Mesendoderm (in vitro differentiated cells): ENCODE data around the gene MUC5B.

ENCODE experiments used
- DNase-seq: peaks from one replicate; pipeline ENCODE4 v3.0.0; 2013
- H2AK5ac ChIP-seq: 2 replicates; pipeline ENCODE4 v1.6.1; 2013; ENCODE audit warnings: low read length, inconsistent platforms
- H2BK120ac ChIP-seq: 2 replicates; pipeline ENCODE4 v1.6.1; 2013; ENCODE audit warnings: low read depth, mild to moderate bottlenecking, low read length, moderate library complexity, mixed read lengths
- H2BK15ac ChIP-seq: replicated peaks from 2 replicates; pipeline ENCODE4 v1.6.1; 2013; ENCODE audit warnings: low read depth, mild to moderate bottlenecking, moderate library complexity
- H2BK5ac ChIP-seq: 2 replicates; pipeline ENCODE4 v1.6.1; 2013; ENCODE audit warnings: low read length, inconsistent platforms
- H3K18ac ChIP-seq: 2 replicates; pipeline ENCODE4 v1.6.1; 2013; ENCODE audit warnings: mild to moderate bottlenecking, low read length, mixed read lengths
- H3K23ac ChIP-seq: one replicate; pipeline ENCODE4 v1.6.1; 2013; ENCODE audit warnings: low read length
- H3K27ac ChIP-seq: 2 replicates; pipeline ENCODE4 v1.5.1; 2013; ENCODE audit warnings: low read depth, mild to moderate bottlenecking, inconsistent platforms, low read length, moderate library complexity
- H3K27me3 ChIP-seq: 2 replicates; pipeline ENCODE4 v1.6.1; 2013; ENCODE audit warnings: low read length, control low read depth, mild to moderate bottlenecking, inconsistent platforms; ENCODE audit not compliant: insufficient read depth, poor library complexity
- H3K36me3 ChIP-seq: 2 replicates; pipeline ENCODE4 v1.6.1; 2013; ENCODE audit warnings: low read length, inconsistent platforms; ENCODE audit not compliant: control insufficient read depth, insufficient read depth
- H3K4ac ChIP-seq: one replicate; pipeline ENCODE4 v1.6.1; 2013; ENCODE audit warnings: low read depth, mild to moderate bottlenecking, low read length, moderate library complexity
- H3K4me1 ChIP-seq: 2 replicates; pipeline ENCODE4 v1.6.1; 2013; ENCODE audit warnings: low read depth, low read length, inconsistent platforms; ENCODE audit not compliant: control insufficient read depth
- H3K4me2 ChIP-seq: 2 replicates; pipeline ENCODE4 v1.6.1; 2013; ENCODE audit warnings: low read length
- H3K4me3 ChIP-seq: 2 replicates; pipeline ENCODE4 v1.5.1; 2013; ENCODE audit warnings: mild to moderate bottlenecking, low read length
- H3K56ac ChIP-seq: one replicate; pipeline ENCODE4 v1.6.1; 2013; ENCODE audit warnings: low read length
- H3K79me1 ChIP-seq: 2 replicates; pipeline ENCODE4 v1.6.1; 2013; ENCODE audit warnings: low read length, inconsistent platforms
- H3K79me2 ChIP-seq: 2 replicates; pipeline ENCODE4 v1.6.1; 2013; ENCODE audit warnings: mild to moderate bottlenecking, low read length; ENCODE audit not compliant: control insufficient read depth, insufficient read depth
- H3K9ac ChIP-seq: 2 replicates; pipeline ENCODE4 v1.6.1; 2013; ENCODE audit warnings: low read length, inconsistent platforms
- H4K5ac ChIP-seq: one replicate; pipeline ENCODE4 v1.6.1; 2013; ENCODE audit warnings: low read length
- H4K8ac ChIP-seq: one replicate; pipeline ENCODE4 v1.6.1; 2013; ENCODE audit warnings: low read depth, mild to moderate bottlenecking, control low read depth, low read length, moderate library complexity
- WGBS: extraction: QIAGEN DNeasy Blood & Tissue Kit; methylation state at CpG from one replicate; pipeline ENCODE4 v1.1.7; 2013; ENCODE audit warnings: low lambda C conversion rate, missing lambda C conversion rate; ENCODE audit not compliant: insufficient coverage; ENCODE audit errors: extremely low coverage; 5-methylcytosine and 5-hydroxymethylcytosine counted together

The MUC5B gene

GRCh38 chr11:1292644-1293618 lies 70.1 kb downstream of the MUC5B start:
- H3K4me3 ChIP-seq: no peak overlapping the region
- H3K79me1 ChIP-seq: peaks cover 17% of the 10 kb centered on the region
- H3K18ac ChIP-seq: no peak overlapping the region
- no peak overlapping the region for H2AK5ac ChIP-seq
- no peak for DNase-seq
- H3K9ac ChIP-seq: no peak overlapping the region
- H2BK120ac ChIP-seq: no peak overlapping the region
- no peaks in the 10 kb centered on the region for H3K36me3 ChIP-seq
- WGBS: no CpG with 5 or more reads among the region's 43 CpGs
- H3K23ac ChIP-seq: no peak overlapping the region
- no peak overlapping the region for H3K56ac ChIP-seq
- H3K27me3 ChIP-seq: no peaks in the 10 kb centered on the region
- no peak overlapping the region for H3K27ac ChIP-seq
- H3K4ac ChIP-seq: no peak overlapping the region
- H3K4me1 ChIP-seq: no peaks in the 10 kb centered on the region
- H3K4me2 ChIP-seq: no peak overlapping the region
- no peak overlapping the region for H4K5ac ChIP-seq
- H3K79me2 ChIP-seq: peaks cover 6% of the 10 kb centered on the region
- H4K8ac ChIP-seq: no peak overlapping the region
- H2BK15ac ChIP-seq: no peak overlapping the region
- H2BK5ac ChIP-seq: no peak overlapping the region

GRCh38 chr11:1293619-1294015 lies 70.8 kb downstream of the MUC5B start:
- Histone ChIP-seq H3K79me1 (peaks cover 19% of the 10 kb centered on the region), H4K8ac (no peak overlapping the region), H3K18ac (no peak overlapping the region), H3K4me2 (no peak overlapping the region), H3K27ac (no peak overlapping the region), H3K79me2 (peaks cover 7% of the 10 kb centered on the region), H3K27me3 (no peaks in the 10 kb centered on the region), H2BK120ac (no peak overlapping the region), H4K5ac (no peak overlapping the region), H3K56ac (no peak overlapping the region), H3K23ac (no peak overlapping the region), H2AK5ac (no peak overlapping the region), H3K4ac (no peak overlapping the region), H3K9ac (no peak overlapping the region), H3K4me3 (no peak overlapping the region), H2BK15ac (no peak overlapping the region), H2BK5ac (no peak overlapping the region), H3K4me1 (no peaks in the 10 kb centered on the region), H3K36me3 (no peaks in the 10 kb centered on the region)
- WGBS: no CpG with 5 or more reads among the region's 13 CpGs
- no peak for DNase-seq

- Histone ChIP-seq H2AK5ac (no peak overlapping the region), H3K4me3 (no peak overlapping the region), H3K23ac (no peak overlapping the region), H2BK5ac (no peak overlapping the region), H3K27ac (no peak overlapping the region), H3K79me1 (peaks cover 25% of the 10 kb centered on the region), H3K56ac (no peak overlapping the region), H2BK120ac (no peak overlapping the region), H4K5ac (no peak overlapping the region), H3K4ac (no peak overlapping the region), H3K18ac (no peak overlapping the region), H4K8ac (no peak overlapping the region), H3K4me1 (no peaks in the 10 kb centered on the region), H3K27me3 (no peaks in the 10 kb centered on the region), H2BK15ac (no peak overlapping the region), H3K36me3 (no peaks in the 10 kb centered on the region), H3K4me2 (no peak overlapping the region), H3K79me2 (peaks cover 12% of the 10 kb centered on the region), H3K9ac (no peak overlapping the region)
- no CpG with 5 or more reads among the region's 22 CpGs for WGBS
- no peak for DNase-seq
Measured at GRCh38 chr11:1295086-1295485, 72.2 kb downstream of the MUC5B start.

- WGBS: no CpG with 5 or more reads among the region's 23 CpGs
Measured at GRCh38 chr11:1295591-1295990, 72.7 kb downstream of the MUC5B start.

GRCh38 chr11:1296287-1296686 lies 73.4 kb downstream of the MUC5B start:
- Histone ChIP-seq H3K27me3 (no peaks in the 10 kb centered on the region), H3K4me2 (no peak overlapping the region), H2BK15ac (no peak overlapping the region), H3K4me1 (no peaks in the 10 kb centered on the region), H3K9ac (no peak overlapping the region), H4K8ac (no peak overlapping the region), H4K5ac (no peak overlapping the region), H3K4ac (no peak overlapping the region), H3K23ac (no peak overlapping the region), H3K79me2 (peaks cover 17% of the 10 kb centered on the region), H3K79me1 (peaks cover 24% of the 10 kb centered on the region), H3K4me3 (no peak overlapping the region), H3K36me3 (no peaks in the 10 kb centered on the region), H2BK120ac (no peak overlapping the region), H3K27ac (no peak overlapping the region), H3K56ac (no peak overlapping the region), H2AK5ac (no peak overlapping the region), H3K18ac (no peak overlapping the region), H2BK5ac (no peak overlapping the region)
- no peak for DNase-seq
- no CpG with 5 or more reads among the region's 9 CpGs for WGBS

More at GRCh38 chr11:1295591-1295990, 72.7 kb downstream of the MUC5B start:
- H3K4me3 ChIP-seq: no peak overlapping the region
- H3K36me3 ChIP-seq: no peaks in the 10 kb centered on the region
- H3K9ac ChIP-seq: no peak overlapping the region
- H2BK5ac ChIP-seq: no peak overlapping the region
- no peak overlapping the region for H3K4me2 ChIP-seq
- H3K27me3 ChIP-seq: no peaks in the 10 kb centered on the region
- H2BK120ac ChIP-seq: no peak overlapping the region
- H2AK5ac ChIP-seq: no peak overlapping the region
- no peak overlapping the region for H2BK15ac ChIP-seq
- H3K79me2 ChIP-seq: peaks cover 12% of the 10 kb centered on the region
- no peak overlapping the region for H3K23ac ChIP-seq
- H3K4me1 ChIP-seq: no peaks in the 10 kb centered on the region
- DNase-seq: no peak
- H3K27ac ChIP-seq: no peak overlapping the region
- no peak overlapping the region for H3K4ac ChIP-seq
- no peak overlapping the region for H4K5ac ChIP-seq
- no peak overlapping the region for H3K18ac ChIP-seq
- H4K8ac ChIP-seq: no peak overlapping the region
- H3K79me1 ChIP-seq: peaks cover 24% of the 10 kb centered on the region
- no peak overlapping the region for H3K56ac ChIP-seq
